Uterus (tissue), 2 donors: ENCODE results near the gene IL1R1.

Experiments
- CTCF ChIP-seq, 4 experiments: fragments of 200-600 bp in 2 of 4; fragments of 450-650 bp in 2 of 4; sonication (generic) in 2 of 4; IDR thresholded peaks; one replicate each; pipeline ENCODE4 v1.5.1; 2016 to 2019; ENCODE audit warnings: antibody characterized with exemption in 4 of 4, mild to moderate bottlenecking in 2 of 4, moderate library complexity in 1 of 4
- POLR2A ChIP-seq, 2 donors: fragments of 450-650 bp; IDR thresholded peaks; one replicate each; pipeline ENCODE4 v1.6.1; 2016; ENCODE audit warnings: antibody characterized with exemption in 2 of 2, mild to moderate bottlenecking in 1 of 2, moderate library complexity in 1 of 2

DNA sequence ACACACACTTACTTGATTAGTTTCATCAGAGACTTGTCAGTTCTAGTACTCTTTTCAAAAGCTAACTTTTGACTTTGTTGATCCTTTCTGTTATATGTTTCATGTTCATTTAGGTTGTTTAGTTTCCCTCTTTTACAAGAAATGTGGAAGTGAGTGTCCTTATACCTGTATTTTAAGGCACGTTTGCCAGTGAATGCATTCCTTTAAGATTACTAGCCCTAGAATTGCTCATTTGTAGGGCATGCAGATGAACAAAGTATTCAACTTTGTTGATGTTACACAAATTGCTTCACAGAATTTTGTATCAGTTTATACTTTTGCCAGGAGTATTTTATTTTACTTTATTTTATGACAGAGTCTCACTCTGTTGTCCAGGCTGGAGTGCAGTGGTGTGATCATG is 50.5 kb downstream of the IL1R1 start:
- no peak for TF ChIP-seq CTCF (IDR thresholded peaks at IDR 0.05)
- TF ChIP-seq POLR2A (IDR thresholded peaks at IDR 0.05), result no peak
